ENCODE results near the gene TTLL11. TPM values are rescaled to one million over a fixed set of nuclear protein-coding genes. Genes with fewer than 3 reads are reported as not detected.

TTLL11 gene
- total RNA-seq, 4 donors from 2014 or later, result 20.5 to 41.3 (median 27.6) TPM

- WGBS, result 85% methylated on average over 13 of the region's 45 CpGs
- Histone ChIP-seq H3K27ac (replicated peaks in 1 of 4) (peak overlapping the region in 1 of 4 donors; percentile 55), H3K36me3 (peaks cover 73 to 100% (median 96%) of the 10 kb centered on the region in 4 donors), H3K9me3 (no peaks in the 10 kb centered on the region), H3K4me1 (peaks cover 12 to 26% (median 16%) of the 10 kb centered on the region in 4 donors), H3K4me3 (no peak overlapping the region), H3K27me3 (no peaks in the 10 kb centered on the region)
- no peak for DNase-seq (ENCODE audit: extremely low spot score)
- intact Hi-C loops (cut with DNase I), result loop anchor here (10.0 kb wide), 1 partner anchor 132 kb away; no protein-coding TSS in a partner anchor
- TF ChIP-seq EP300 (IDR thresholded peaks at IDR 0.05) (no peak), POLR2A (IDR thresholded peaks at IDR 0.05; ENCODE audit: low read depth) (no peak), POLR2AphosphoS5 (IDR thresholded peaks at IDR 0.05) (no peak), CTCF (IDR thresholded peaks at IDR 0.05) (no peak)
Observed at GRCh38 chr9:121772600-121773285, 320.4 kb downstream of the TTLL11 start.

Small RNAs within 50 kb of the gene (small RNA-seq; reads per million reads assigned to genes)
- 0 reads per million in 3 donors for gene MIR4478

Other genes with a start within 250 kb of the TTLL11 start
- 10 to 100 TPM; 55.7 to 83.3 (median 76.1) TPM for gene NDUFA8, start 66.5 kb upstream of the TTLL11 start, total RNA-seq
- gene MORN5, start 66.6 kb upstream of the TTLL11 start, total RNA-seq, result 1 to 10 TPM in 2 of 4 donors, not detected in 2; 3.9 to 5.8 TPM
- gene LHX6, start 135.6 kb upstream of the TTLL11 start, total RNA-seq, result 10 to 100 TPM in 2 of 4 donors, 1 to 10 TPM in 2; 2.1 to 16.8 (median 7.1) TPM
- gene RBM18, start 171.5 kb upstream of the TTLL11 start, total RNA-seq, result 10 to 100 TPM; 10.1 to 14.6 (median 13.3) TPM
- gene MRRF, start 171.6 kb upstream of the TTLL11 start, total RNA-seq, result 10 to 100 TPM; 20.5 to 29.2 (median 28.5) TPM

Data from esophagus muscularis mucosa (tissue), 4 donors.